PFSK-1 (cell line): Measurements from ENCODE around the gene OPCML.

Experiments used
- FOXP2 ChIP-seq: optimal IDR thresholded peaks from 2 replicates; pipeline ENCODE3; 2011; ENCODE audit warnings: borderline replicate concordance, control low read depth, inconsistent platforms; ENCODE audit not compliant: insufficient read depth; ENCODE audit errors: extremely low read length, extremely low read depth
- POLR2AphosphoS5 ChIP-seq: IDR thresholded peaks from 2 replicates; pipeline ENCODE4 v1.6.1; 2012; ENCODE audit warnings: low read depth, mild to moderate bottlenecking, control low read depth, low read length, moderate library complexity
- REST ChIP-seq, 2 experiments: IDR thresholded peaks; 2 replicates each; pipeline versions ENCODE4 v1.6.1 to v1.8.0; 2011 to 2012; ENCODE audit warnings: low read depth in 2 of 2, low read length in 2 of 2, control low read depth in 1 of 2, inconsistent platforms in 1 of 2, mild to moderate bottlenecking in 1 of 2, moderate library complexity in 1 of 2; ENCODE audit not compliant: insufficient read depth in 1 of 2
- SIN3A ChIP-seq: IDR thresholded peaks from 2 replicates; pipeline ENCODE4 v1.6.1; 2012; ENCODE audit warnings: mild to moderate bottlenecking, low read length, moderate library complexity, borderline replicate concordance; ENCODE audit not compliant: insufficient read depth
- TAF1 ChIP-seq: IDR thresholded peaks from 2 replicates; pipeline ENCODE4 v1.6.1; 2012; ENCODE audit warnings: low read length, control low read depth, borderline replicate concordance; ENCODE audit not compliant: insufficient read depth

The OPCML gene

GRCh38 chr11:133479209-133479608 is 53.1 kb downstream of the OPCML start:
- TF ChIP-seq POLR2AphosphoS5 (no peak), FOXP2 (no peak), REST (IDR thresholded peaks at IDR 0.05; ENCODE audit: insufficient read depth in 1 of 2, low read depth in 2 of 2, low read length in 2 of 2) (no peak), SIN3A (no peak), TAF1 (no peak)

DNA sequence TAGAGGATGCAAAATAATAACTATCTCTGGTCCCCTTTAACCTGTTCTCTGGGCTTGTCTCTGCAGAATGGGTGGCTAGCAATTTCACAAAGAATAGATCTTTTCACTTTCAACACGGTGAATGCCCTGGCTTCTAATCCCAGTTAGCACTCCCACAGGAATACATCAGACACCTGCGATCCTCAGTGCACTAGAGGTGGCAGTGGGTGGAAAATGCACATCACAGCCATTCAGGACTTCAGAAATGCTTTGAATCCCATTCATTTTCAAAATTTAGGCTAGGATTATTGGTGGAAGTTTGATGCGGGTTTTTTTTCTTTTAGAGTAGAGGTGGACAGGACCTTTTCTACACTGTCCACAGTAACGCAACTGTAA is 55.1 kb downstream of the OPCML start:
- TF ChIP-seq POLR2AphosphoS5 (no peak), SIN3A (no peak), TAF1 (no peak), REST (IDR thresholded peaks at IDR 0.05; ENCODE audit: insufficient read depth in 1 of 2, low read depth in 2 of 2, low read length in 2 of 2) (no peak), FOXP2 (no peak)

- TF ChIP-seq TAF1, result no peak
- TF ChIP-seq REST (IDR thresholded peaks at IDR 0.05; ENCODE audit: insufficient read depth in 1 of 2, low read depth in 2 of 2, low read length in 2 of 2), result no peak
- TF ChIP-seq POLR2AphosphoS5, result no peak
- no peak for TF ChIP-seq FOXP2
- TF ChIP-seq SIN3A, result no peak
These were observed 55.6 kb downstream of the OPCML start for GRCh38 chr11:133476570-133477250.

GRCh38 chr11:133474461-133474860 is 57.8 kb downstream of the OPCML start:
- TF ChIP-seq REST (IDR thresholded peaks at IDR 0.05; ENCODE audit: insufficient read depth in 1 of 2, low read depth in 2 of 2, low read length in 2 of 2) (no peak), POLR2AphosphoS5 (no peak), SIN3A (no peak), TAF1 (no peak), FOXP2 (no peak)

DNA sequence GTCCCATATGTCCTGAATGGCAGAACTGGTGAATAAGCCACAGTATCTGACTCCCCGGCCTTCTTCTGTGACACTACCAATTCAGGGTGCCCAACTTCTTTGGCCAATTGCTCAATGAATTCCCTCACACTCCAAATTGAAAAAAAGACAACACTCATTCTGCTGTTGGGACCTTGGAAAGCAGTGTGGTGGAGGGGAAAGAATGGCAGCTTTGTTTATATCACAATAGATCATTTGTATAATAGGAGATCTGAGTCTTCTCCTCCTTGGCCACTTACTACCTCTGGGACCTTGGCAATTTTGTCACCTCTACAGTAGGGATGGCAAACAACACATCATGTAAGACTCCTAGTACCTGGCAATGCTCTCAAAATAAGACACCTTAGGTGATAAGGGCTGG is 64.6 kb downstream of the OPCML start:
- TF ChIP-seq FOXP2 (no peak), SIN3A (no peak), TAF1 (no peak), REST (IDR thresholded peaks at IDR 0.05; ENCODE audit: insufficient read depth in 1 of 2, low read depth in 2 of 2, low read length in 2 of 2) (no peak), POLR2AphosphoS5 (no peak)
